Naive thymus-derived CD4-positive, alpha-beta T cell (primary cell): ENCODE results near the gene EGFR. TPM values are rescaled to one million over a fixed set of nuclear protein-coding genes. Genes with fewer than 3 reads are reported as not detected.

Experiments used
- ATAC-seq: fragments of 150-1000 bp; cut with Tn5 transposase; 2 replicates; pipeline ENCODE4 v1.10.0; 2021; ENCODE audit warnings: mild to moderate bottlenecking, moderate library complexity
- CTCF ChIA-PET: fragments of 350-600 bp; sonication (Branson Sonifier 250); formaldehyde crosslinking; loops from one replicate; lab custom pipeline; 2021; ENCODE audit warnings: antibody characterized with exemption; lab: Charles Lee
- POLR2A ChIA-PET: fragments of 350-600 bp; sonication (Branson Sonifier 250); formaldehyde crosslinking; loops from one replicate; lab custom pipeline; 2021; ENCODE audit warnings: antibody characterized with exemption, inconsistent platforms; lab: Charles Lee
- DNase-seq, 9 donors: peaks; one replicate each; pipeline versions ENCODE4 v3.0.0 to v3.0.0-alpha.2; 2020 to 2022; ENCODE audit warnings: mixed read lengths in 1 of 9
- H3K27ac ChIP-seq: one replicate; pipeline ENCODE4 v1.7.0; 2013; ENCODE audit warnings: mild to moderate bottlenecking, low read depth, low read length, moderate library complexity
- H3K27me3 ChIP-seq, 2 donors: one replicate each; pipeline ENCODE4 v1.7.0; 2013; ENCODE audit warnings: low read length in 2 of 2, mild to moderate bottlenecking in 2 of 2, moderate library complexity in 2 of 2; ENCODE audit not compliant: control insufficient read depth in 2 of 2, insufficient read depth in 2 of 2
- H3K36me3 ChIP-seq, 3 experiments: 1 replicate in 2 of 3; 2 replicates in 1 of 3; pipeline ENCODE4 v1.7.0; 2013; ENCODE audit warnings: low read length in 3 of 3, mild to moderate bottlenecking in 3 of 3, moderate library complexity in 1 of 3; ENCODE audit not compliant: insufficient read depth in 3 of 3, control insufficient read depth in 2 of 3
- H3K4me1 ChIP-seq, 2 donors: one replicate each; pipeline ENCODE4 v1.7.0; 2013; ENCODE audit warnings: low read length in 2 of 2, mild to moderate bottlenecking in 2 of 2, moderate library complexity in 1 of 2; ENCODE audit not compliant: control insufficient read depth in 2 of 2, insufficient read depth in 2 of 2
- H3K4me3 ChIP-seq: 2 replicates; pipeline ENCODE4 v1.7.0; 2013; ENCODE audit warnings: mild to moderate bottlenecking, low read length
- H3K9me3 ChIP-seq, 3 experiments: 1 replicate in 2 of 3; 2 replicates in 1 of 3; pipeline ENCODE4 v1.7.0; 2013; ENCODE audit warnings: low read length in 3 of 3; ENCODE audit not compliant: control insufficient read depth in 2 of 3
- H3K27ac Mint-ChIP-seq, 9 donors: one replicate each; pipeline ENCODE4 v1.8.0; 2020 to 2022; ENCODE audit warnings: mixed read lengths in 9 of 9, mild to moderate bottlenecking in 8 of 9, moderate library complexity in 5 of 9, inconsistent platforms in 2 of 9
- H3K27me3 Mint-ChIP-seq, 5 donors: one replicate each; pipeline ENCODE4 v1.8.0; 2021 to 2022; ENCODE audit warnings: mixed read lengths in 5 of 5, mild to moderate bottlenecking in 1 of 5
- H3K36me3 Mint-ChIP-seq, 5 donors: one replicate each; pipeline ENCODE4 v1.8.0; 2020 to 2022; ENCODE audit warnings: mixed read lengths in 5 of 5, mild to moderate bottlenecking in 3 of 5, inconsistent platforms in 1 of 5
- H3K4me1 Mint-ChIP-seq, 7 donors: one replicate each; pipeline ENCODE4 v1.8.0; 2020 to 2022; ENCODE audit warnings: mixed read lengths in 7 of 7, mild to moderate bottlenecking in 3 of 7, inconsistent platforms in 1 of 7
- H3K4me3 Mint-ChIP-seq, 10 donors: one replicate each; pipeline ENCODE4 v1.8.0; 2020 to 2022; ENCODE audit warnings: mild to moderate bottlenecking in 10 of 10, mixed read lengths in 10 of 10, moderate library complexity in 6 of 10, inconsistent platforms in 2 of 10
- H3K9me3 Mint-ChIP-seq, 11 donors: one replicate each; pipeline ENCODE4 v1.8.0; 2020 to 2022; ENCODE audit warnings: mixed read lengths in 11 of 11, mild to moderate bottlenecking in 4 of 11, inconsistent platforms in 1 of 11, moderate library complexity in 1 of 11
- intact Hi-C, 2 donors: fragments of 100-400 bp; cut with micrococcal nuclease; formaldehyde crosslinking; loops; one replicate each; pipeline ENCODE4 v1.15.1; 2023
- polyA plus RNA-seq, 2 donors: library from polyadenylated mRNA; unstranded; fragments of 300-500 nt; fragmentation: Illumina TruSeq; gene quantifications; one replicate each; pipeline ENCODE4 v1.2.3, GENCODE V29; 2021
- total RNA-seq, 6 experiments: library from RNA in 5 of 6; stranded (reverse) in 5 of 6; gene quantifications; 1 replicate in 5 of 6; 2 replicates in 1 of 6; pipeline ENCODE4 v1.2.3 and lab custom pipeline; 2021 to 2026

Gene EGFR
- total and polyA plus RNA-seq, 7 experiments from 2014 or later, result 0.16 TPM; not detected in 6

GRCh38 chr7:55188590-55189138 is 169.8 kb downstream of the EGFR start:
- POLR2A ChIA-PET, result no interaction called here
- Mint-ChIP-seq H3K36me3 (no peaks in the 10 kb centered on the region), H3K9me3 (peaks cover 0 to 3% (median 0%) of the 10 kb centered on the region in 11 donors)

GRCh38 chr7:55189146-55189766 is 170.4 kb downstream of the EGFR start:
- Histone ChIP-seq H3K4me1 (no peaks in the 10 kb centered on the region), H3K36me3 (no peaks in the 10 kb centered on the region), H3K27me3 (no peaks in the 10 kb centered on the region), H3K9me3 (no peaks in the 10 kb centered on the region), H3K4me3 (no peak overlapping the region), H3K27ac (no peak overlapping the region)
- no peak for DNase-seq
- Mint-ChIP-seq H3K4me3 (no peak overlapping the region), H3K4me1 (no peaks in the 10 kb centered on the region), H3K27ac (no peak overlapping the region), H3K9me3 (peaks cover 0 to 3% (median 0%) of the 10 kb centered on the region in 11 donors), H3K27me3 (peaks cover 3 to 34% (median 5%) of the 10 kb centered on the region in 5 donors), H3K36me3 (no peaks in the 10 kb centered on the region)
- POLR2A ChIA-PET, result no interaction called here
- intact Hi-C loops, result no loop called here
- CTCF ChIA-PET, result no interaction called here
- ATAC-seq, result no peak

More at GRCh38 chr7:55188590-55189138, 169.8 kb downstream of the EGFR start:
- Histone ChIP-seq H3K9me3 (no peaks in the 10 kb centered on the region), H3K4me1 (no peaks in the 10 kb centered on the region), H3K4me3 (no peak overlapping the region), H3K27ac (no peak overlapping the region), H3K27me3 (no peaks in the 10 kb centered on the region), H3K36me3 (no peaks in the 10 kb centered on the region)
- intact Hi-C loops, result no loop called here
- DNase-seq, result no peak
- Mint-ChIP-seq H3K27ac (no peak overlapping the region), H3K4me1 (no peaks in the 10 kb centered on the region), H3K4me3 (no peak overlapping the region), H3K27me3 (peaks cover 3 to 37% (median 5%) of the 10 kb centered on the region in 5 donors)
- no peak for ATAC-seq
- CTCF ChIA-PET, result no interaction called here

GRCh38 chr7:55189878-55190436 is 171.1 kb downstream of the EGFR start:
- ATAC-seq (no peak), DNase-seq (peak in 1 of 9 donors; percentile 3)
- Histone ChIP-seq H3K36me3 (no peaks in the 10 kb centered on the region), H3K4me1 (no peaks in the 10 kb centered on the region), H3K27ac (no peak overlapping the region), H3K27me3 (no peaks in the 10 kb centered on the region), H3K4me3 (no peak overlapping the region), H3K9me3 (no peaks in the 10 kb centered on the region)
- intact Hi-C loops, result no loop called here
- peaks cover 0 to 3% (median 0%) of the 10 kb centered on the region in 11 donors for H3K9me3 Mint-ChIP-seq
- CTCF ChIA-PET, result no interaction called here
- no peak overlapping the region for H3K4me3 Mint-ChIP-seq
- H3K36me3 Mint-ChIP-seq, result no peaks in the 10 kb centered on the region
- H3K27ac Mint-ChIP-seq, result no peak overlapping the region
- no peaks in the 10 kb centered on the region for H3K4me1 Mint-ChIP-seq
- peaks cover 3 to 31% (median 5%) of the 10 kb centered on the region in 5 donors for H3K27me3 Mint-ChIP-seq
- POLR2A ChIA-PET, result no interaction called here

GRCh38 chr7:55190511-55191160 is 171.8 kb downstream of the EGFR start:
- Histone ChIP-seq H3K27ac (no peak overlapping the region), H3K27me3 (no peaks in the 10 kb centered on the region), H3K4me1 (no peaks in the 10 kb centered on the region), H3K9me3 (no peaks in the 10 kb centered on the region), H3K36me3 (no peaks in the 10 kb centered on the region), H3K4me3 (no peak overlapping the region)
- Mint-ChIP-seq H3K9me3 (peaks cover 0 to 3% (median 0%) of the 10 kb centered on the region in 11 donors), H3K27me3 (peaks cover 3 to 31% (median 5%) of the 10 kb centered on the region in 5 donors), H3K27ac (no peak overlapping the region), H3K4me1 (no peaks in the 10 kb centered on the region), H3K36me3 (no peaks in the 10 kb centered on the region), H3K4me3 (no peak overlapping the region)
- ATAC-seq (no peak), DNase-seq (peak in 1 of 9 donors; percentile 16)
- CTCF ChIA-PET, result no interaction called here
- POLR2A ChIA-PET, result no interaction called here
- intact Hi-C loops, result no loop called here

- Mint-ChIP-seq H3K4me1 (no peaks in the 10 kb centered on the region), H3K36me3 (no peaks in the 10 kb centered on the region), H3K9me3 (peaks cover 0 to 3% (median 0%) of the 10 kb centered on the region in 11 donors), H3K27ac (no peak overlapping the region), H3K4me3 (no peak overlapping the region), H3K27me3 (peaks cover 4 to 31% (median 5%) of the 10 kb centered on the region in 5 donors)
- no peaks in the 10 kb centered on the region for H3K4me1 ChIP-seq
- intact Hi-C loops, result no loop called here
- DNase-seq (peak in 1 of 9 donors; percentile 11), ATAC-seq (no peak)
- H3K27me3 ChIP-seq, result no peaks in the 10 kb centered on the region
- H3K4me3 ChIP-seq, result no peak overlapping the region
- H3K9me3 ChIP-seq, result no peaks in the 10 kb centered on the region
- no peak overlapping the region for H3K27ac ChIP-seq
- no peaks in the 10 kb centered on the region for H3K36me3 ChIP-seq
- ChIA-PET CTCF (no interaction called here), POLR2A (no interaction called here)
Observed at GRCh38 chr7:55191161-55191925, 172.5 kb downstream of the EGFR start.

- CTCF ChIA-PET, result no interaction called here
- H3K36me3 ChIP-seq, result no peaks in the 10 kb centered on the region
- ATAC-seq (no peak), DNase-seq (peak in 1 of 9 donors; percentile 6)
- no peak overlapping the region for H3K4me3 ChIP-seq
- H3K9me3 ChIP-seq, result no peaks in the 10 kb centered on the region
- Mint-ChIP-seq H3K27ac (no peak overlapping the region), H3K36me3 (no peaks in the 10 kb centered on the region), H3K4me1 (no peaks in the 10 kb centered on the region), H3K27me3 (peaks cover 4 to 25% (median 5%) of the 10 kb centered on the region in 5 donors), H3K4me3 (no peak overlapping the region), H3K9me3 (peaks cover 0 to 3% (median 0%) of the 10 kb centered on the region in 11 donors)
- POLR2A ChIA-PET, result no interaction called here
- intact Hi-C loops, result no loop called here
- H3K27me3 ChIP-seq, result no peaks in the 10 kb centered on the region
- no peak overlapping the region for H3K27ac ChIP-seq
- H3K4me1 ChIP-seq, result no peaks in the 10 kb centered on the region
Observed at GRCh38 chr7:55191926-55192692, 173.3 kb downstream of the EGFR start.
